ENCODE measurements around the gene ADGRL1.
"Not testable (repeated sequence)": the region's sequence is repeated elsewhere in the genome, so short reads cannot be mapped to it uniquely, and the experiment has no call there.

ADGRL1 gene

DNA sequence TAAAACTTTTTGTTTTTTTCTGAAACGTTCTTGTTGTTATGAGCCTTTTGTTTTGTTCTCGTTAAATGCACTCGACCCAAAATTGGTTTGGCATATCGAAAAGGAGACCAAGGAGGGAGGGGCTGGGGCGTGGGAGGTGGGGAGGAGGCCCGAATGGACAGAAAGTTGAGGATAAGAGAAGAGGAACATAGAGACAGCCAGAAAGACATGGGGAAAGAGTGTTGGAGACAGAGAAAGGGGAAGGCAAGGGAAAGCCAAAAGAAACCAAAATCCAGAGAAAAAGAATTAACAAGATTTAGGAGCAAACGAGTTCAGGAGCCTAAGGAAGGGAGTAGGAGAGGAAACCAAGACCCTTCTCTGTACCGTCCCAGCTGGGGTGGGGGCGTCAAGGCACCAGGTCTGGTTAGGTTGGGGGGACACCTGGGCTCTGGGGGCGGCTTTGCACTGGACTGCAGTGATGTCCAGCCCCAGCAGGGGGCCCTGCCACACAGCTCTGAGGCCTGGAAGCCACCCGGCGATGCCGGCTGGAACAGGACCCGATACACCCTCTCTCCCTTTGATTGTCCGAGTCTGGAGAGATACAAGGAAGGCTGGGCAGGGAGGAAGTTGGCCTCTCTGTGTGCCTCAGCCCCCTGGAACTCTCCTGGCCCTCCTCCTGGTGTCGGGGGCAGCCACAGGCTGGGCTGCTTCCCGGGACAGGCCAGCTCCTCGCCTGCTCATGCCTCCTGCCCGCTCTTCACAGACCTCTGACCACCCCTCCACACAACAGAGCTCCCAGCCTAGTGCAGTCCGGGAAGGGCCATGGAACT is 58.0 kb downstream of the ADGRL1 start:
- no peaks in the 10 kb centered on the region for H3K27me3 ChIP-seq (ENCODE audit: insufficient read depth, poor library complexity, severe bottlenecking)
- H3K9me3 ChIP-seq (ENCODE audit: severe bottlenecking), result no peaks in the 10 kb centered on the region
- no peaks in the 10 kb centered on the region for H3K36me3 ChIP-seq (ENCODE audit: low read depth)
- no peaks in the 10 kb centered on the region for H3K4me1 ChIP-seq (ENCODE audit: insufficient read depth, poor library complexity, severe bottlenecking)
- no peak overlapping the region for H3K27ac ChIP-seq (ENCODE audit: poor library complexity, severe bottlenecking)
- ATAC-seq (ENCODE audit: low read depth), result peak; percentile 71
- no peak for DNase-seq (ENCODE audit: low spot score)
- H3K4me3 ChIP-seq (ENCODE audit: severe bottlenecking), result no peak overlapping the region
- TF ChIP-seq, protein P1, sequence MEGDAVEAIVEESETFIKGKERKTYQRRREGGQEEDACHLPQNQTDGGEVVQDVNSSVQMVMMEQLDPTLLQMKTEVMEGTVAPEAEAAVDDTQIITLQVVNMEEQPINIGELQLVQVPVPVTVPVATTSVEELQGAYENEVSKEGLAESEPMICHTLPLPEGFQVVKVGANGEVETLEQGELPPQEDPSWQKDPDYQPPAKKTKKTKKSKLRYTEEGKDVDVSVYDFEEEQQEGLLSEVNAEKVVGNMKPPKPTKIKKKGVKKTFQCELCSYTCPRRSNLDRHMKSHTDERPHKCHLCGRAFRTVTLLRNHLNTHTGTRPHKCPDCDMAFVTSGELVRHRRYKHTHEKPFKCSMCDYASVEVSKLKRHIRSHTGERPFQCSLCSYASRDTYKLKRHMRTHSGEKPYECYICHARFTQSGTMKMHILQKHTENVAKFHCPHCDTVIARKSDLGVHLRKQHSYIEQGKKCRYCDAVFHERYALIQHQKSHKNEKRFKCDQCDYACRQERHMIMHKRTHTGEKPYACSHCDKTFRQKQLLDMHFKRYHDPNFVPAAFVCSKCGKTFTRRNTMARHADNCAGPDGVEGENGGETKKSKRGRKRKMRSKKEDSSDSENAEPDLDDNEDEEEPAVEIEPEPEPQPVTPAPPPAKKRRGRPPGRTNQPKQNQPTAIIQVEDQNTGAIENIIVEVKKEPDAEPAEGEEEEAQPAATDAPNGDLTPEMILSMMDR (IDR thresholded peaks at IDR 0.05; ENCODE audit: poor library complexity, severe bottlenecking), result peak; percentile 47

DNA sequence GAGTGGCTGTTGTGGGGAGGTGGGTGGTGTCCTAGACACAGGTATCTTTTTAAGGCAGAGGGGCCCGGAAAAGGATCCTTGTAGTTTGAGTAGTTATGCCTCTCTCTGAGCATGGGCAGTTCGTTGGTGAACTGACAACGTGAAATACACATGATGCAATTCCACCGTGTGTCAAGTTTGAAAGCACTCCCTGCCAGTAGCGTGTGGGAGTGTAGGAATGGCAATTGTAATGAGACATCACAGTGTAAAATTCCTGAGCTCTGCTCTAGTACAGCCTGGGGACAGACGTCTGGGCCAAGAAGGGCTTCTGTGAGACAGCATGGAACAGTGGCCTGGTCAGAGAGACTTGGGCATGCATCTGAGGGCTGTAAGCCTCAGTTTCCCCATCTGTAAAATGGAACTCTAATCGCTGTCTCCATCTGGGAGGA is 59.2 kb downstream of the ADGRL1 start:
- no peaks in the 10 kb centered on the region for H3K4me1 ChIP-seq (ENCODE audit: insufficient read depth, poor library complexity, severe bottlenecking)
- ATAC-seq (ENCODE audit: low read depth) (0 out of 3 replicates have a peak, but pooled peaks have one; percentile 15), DNase-seq (ENCODE audit: low spot score) (no peak)
- H3K4me3 ChIP-seq (ENCODE audit: severe bottlenecking), result no peak overlapping the region
- H3K9me3 ChIP-seq (ENCODE audit: severe bottlenecking), result no peaks in the 10 kb centered on the region
- no peaks in the 10 kb centered on the region for H3K27me3 ChIP-seq (ENCODE audit: insufficient read depth, poor library complexity, severe bottlenecking)
- no peaks in the 10 kb centered on the region for H3K36me3 ChIP-seq (ENCODE audit: low read depth)
- TF ChIP-seq, protein P1 (IDR thresholded peaks at IDR 0.05; ENCODE audit: poor library complexity, severe bottlenecking), result no peak
- H3K27ac ChIP-seq (ENCODE audit: poor library complexity, severe bottlenecking), result no peak overlapping the region

DNA sequence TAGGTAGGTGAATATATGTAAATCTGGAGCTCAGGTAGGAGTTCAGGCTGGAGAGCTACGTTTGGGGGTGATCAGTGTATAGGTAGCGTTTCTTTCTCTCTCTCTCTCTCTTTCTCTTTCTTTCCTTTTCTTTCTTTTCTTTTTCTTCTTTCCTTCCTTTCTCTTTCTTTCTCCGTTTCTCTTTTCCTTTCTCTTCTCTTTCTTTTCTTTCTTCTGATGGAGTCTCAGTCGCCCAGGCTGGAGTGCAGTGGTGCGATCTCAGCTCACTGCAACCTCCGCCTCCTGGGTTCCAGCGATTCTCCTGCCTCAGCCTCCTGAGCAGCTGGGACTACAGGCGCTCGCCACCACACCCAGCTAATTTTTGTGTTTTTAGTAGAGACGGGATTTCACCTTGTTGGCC is 59.8 kb downstream of the ADGRL1 start:
- not testable (repeated sequence) for H3K4me1 ChIP-seq (ENCODE audit: insufficient read depth, poor library complexity, severe bottlenecking); H3K4me3 ChIP-seq (ENCODE audit: severe bottlenecking); ATAC-seq (ENCODE audit: low read depth)

DNA sequence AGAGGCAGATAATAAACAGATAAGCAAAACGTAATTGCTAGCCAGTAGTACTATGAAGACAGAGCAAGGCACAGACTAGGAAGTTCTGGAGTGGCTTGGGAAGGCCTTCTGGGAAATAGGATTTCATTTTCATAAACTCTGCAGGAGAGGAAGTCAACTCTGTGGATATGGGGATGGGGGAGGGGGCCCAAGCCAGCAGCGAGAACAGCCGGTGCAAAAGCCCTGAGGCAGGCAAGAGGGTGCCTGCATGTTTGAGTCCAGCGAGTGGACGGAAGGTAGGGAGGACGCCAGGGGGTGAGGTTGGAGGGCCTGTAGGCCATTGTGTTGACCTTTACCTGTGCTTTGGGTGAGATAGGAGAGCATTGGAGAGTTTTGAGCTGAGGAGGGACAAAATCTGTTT is 60.6 kb downstream of the ADGRL1 start:
- no peak overlapping the region for H3K4me3 ChIP-seq (ENCODE audit: severe bottlenecking)
- no peaks in the 10 kb centered on the region for H3K27me3 ChIP-seq (ENCODE audit: insufficient read depth, poor library complexity, severe bottlenecking)
- H3K36me3 ChIP-seq (ENCODE audit: low read depth), result no peaks in the 10 kb centered on the region
- no peak overlapping the region for H3K27ac ChIP-seq (ENCODE audit: poor library complexity, severe bottlenecking)
- H3K9me3 ChIP-seq (ENCODE audit: severe bottlenecking), result no peaks in the 10 kb centered on the region
- DNase-seq (ENCODE audit: low spot score) (no peak), ATAC-seq (ENCODE audit: low read depth) (no peak)
- TF ChIP-seq, protein P1 (IDR thresholded peaks at IDR 0.05; ENCODE audit: poor library complexity, severe bottlenecking), result no peak
- H3K4me1 ChIP-seq (ENCODE audit: insufficient read depth, poor library complexity, severe bottlenecking), result no peaks in the 10 kb centered on the region

More for the DNA sequence above, 59.8 kb downstream of the ADGRL1 start:
- not testable (repeated sequence) for H3K36me3 ChIP-seq (ENCODE audit: low read depth); H3K27me3 ChIP-seq (ENCODE audit: insufficient read depth, poor library complexity, severe bottlenecking); H3K27ac ChIP-seq (ENCODE audit: poor library complexity, severe bottlenecking); H3K9me3 ChIP-seq (ENCODE audit: severe bottlenecking); DNase-seq (ENCODE audit: low spot score)

DNA sequence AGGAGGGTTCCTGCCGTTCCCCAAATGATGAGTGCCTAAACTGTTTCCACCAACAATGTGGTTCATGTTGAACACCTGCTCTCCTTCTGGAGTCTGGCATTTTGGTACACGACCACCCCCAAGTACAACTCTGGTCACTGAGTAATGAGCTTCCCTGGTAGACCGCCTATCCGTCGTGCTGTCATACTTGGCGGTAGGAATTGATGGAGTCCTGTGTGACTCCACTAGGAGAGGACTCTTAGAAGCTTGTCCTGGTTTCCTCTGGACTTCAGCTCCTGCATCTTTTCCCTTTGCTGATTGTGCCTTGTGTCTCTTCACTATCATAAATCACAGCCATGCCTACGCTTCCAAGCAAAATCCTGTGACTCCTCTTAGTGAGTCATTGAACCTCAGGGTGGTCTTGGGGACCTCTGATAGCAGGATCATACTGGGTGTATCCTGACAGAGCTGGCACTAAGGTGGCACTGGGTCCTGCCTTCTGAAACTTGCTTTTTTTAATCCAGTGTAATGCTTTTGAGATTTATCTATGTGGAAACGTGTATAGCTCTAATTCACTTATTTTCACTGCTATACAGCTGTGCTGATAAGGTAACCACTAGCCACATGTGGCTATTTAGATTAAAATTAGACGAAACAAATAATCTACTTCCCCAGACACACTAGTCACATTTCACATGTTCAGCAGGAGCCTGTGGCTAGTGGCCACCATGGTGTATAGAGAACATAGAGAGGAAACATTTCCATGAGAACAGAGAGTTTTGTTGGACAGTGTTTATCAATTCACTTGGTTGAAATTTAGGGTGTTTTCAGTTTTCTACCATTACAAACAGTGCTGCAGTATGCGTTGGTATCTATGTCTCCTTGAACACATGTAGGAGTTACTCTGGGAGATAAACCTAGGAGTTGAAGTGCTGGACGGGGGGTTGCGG is 63.4 kb downstream of the ADGRL1 start:
- no peak for ATAC-seq (ENCODE audit: low read depth)
- H3K4me1 ChIP-seq (ENCODE audit: insufficient read depth, poor library complexity, severe bottlenecking), result peaks cover 5% of the 10 kb centered on the region
- TF ChIP-seq, protein P1 (IDR thresholded peaks at IDR 0.05; ENCODE audit: poor library complexity, severe bottlenecking), result no peak
- no peaks in the 10 kb centered on the region for H3K9me3 ChIP-seq (ENCODE audit: severe bottlenecking)
- no peak overlapping the region for H3K27ac ChIP-seq (ENCODE audit: poor library complexity, severe bottlenecking)
- no peaks in the 10 kb centered on the region for H3K36me3 ChIP-seq (ENCODE audit: low read depth)
- no peak overlapping the region for H3K4me3 ChIP-seq (ENCODE audit: severe bottlenecking)
- no peaks in the 10 kb centered on the region for H3K27me3 ChIP-seq (ENCODE audit: insufficient read depth, poor library complexity, severe bottlenecking)
- no peak for DNase-seq (ENCODE audit: low spot score)
